Thyroid gland (tissue), 4 donors: ENCODE measurements around the gene TRIM7.

Source experiments
- CTCF ChIP-seq, 6 experiments: fragments of 200-600 bp in 3 of 6; fragments of 450-650 bp in 3 of 6; sonication (generic) in 3 of 6; IDR thresholded peaks; one replicate each; pipeline ENCODE4 v1.5.1; 2016 to 2019; ENCODE audit warnings: antibody characterized with exemption in 6 of 6, mild to moderate bottlenecking in 2 of 6, inconsistent platforms in 1 of 6, moderate library complexity in 1 of 6
- POLR2A ChIP-seq, 2 donors: fragments of 450-650 bp; IDR thresholded peaks; one replicate each; pipeline ENCODE4 v1.6.1; 2017; ENCODE audit warnings: antibody characterized with exemption in 2 of 2, mild to moderate bottlenecking in 2 of 2, moderate library complexity in 1 of 2

- TF ChIP-seq CTCF (IDR thresholded peaks at IDR 0.05) (no peak), POLR2A (IDR thresholded peaks at IDR 0.05) (no peak)
These were observed 46.1 kb downstream of the TRIM7 start for GRCh38 chr5:181158869-181159268.
